GM19035 (cell line): ENCODE measurements around the gene SLC25A21.

Source experiments
- ATAC-seq: cut with Tn5 transposase; IDR thresholded peaks from one replicate; pipeline ENCODE4 v1.9.1; 2021; ENCODE audit not compliant: unreplicated experiment

Gene SLC25A21

GRCh38 chr14:37144729-37145363 is 27.6 kb downstream of the SLC25A21 start:
- no peak for ATAC-seq

GRCh38 chr14:37143475-37143874 is 28.9 kb downstream of the SLC25A21 start:
- ATAC-seq = no peak

- ATAC-seq = no peak
Observed at GRCh38 chr14:37142835-37143401, 29.5 kb downstream of the SLC25A21 start.

GRCh38 chr14:37140176-37140575 is 32.2 kb downstream of the SLC25A21 start:
- no peak for ATAC-seq

GRCh38 chr14:37139710-37140109 is 32.7 kb downstream of the SLC25A21 start:
- no peak for ATAC-seq

GRCh38 chr14:37138898-37139297 is 33.5 kb downstream of the SLC25A21 start:
- ATAC-seq = no peak

GRCh38 chr14:37133284-37133913 is 39.0 kb downstream of the SLC25A21 start:
- ATAC-seq = no peak

- ATAC-seq = no peak
Observed at GRCh38 chr14:37131205-37131604, 41.2 kb downstream of the SLC25A21 start.

- ATAC-seq = no peak
Observed at GRCh38 chr14:37129047-37129446, 43.4 kb downstream of the SLC25A21 start.

GRCh38 chr14:37124614-37125013 is 47.8 kb downstream of the SLC25A21 start:
- ATAC-seq = no peak

- ATAC-seq = no peak
Observed at GRCh38 chr14:37122919-37123639, 49.3 kb downstream of the SLC25A21 start.

- no peak for ATAC-seq
Observed at GRCh38 chr14:37122288-37122687, 50.1 kb downstream of the SLC25A21 start.

GRCh38 chr14:37118673-37119366 is 53.6 kb downstream of the SLC25A21 start:
- no peak for ATAC-seq

GRCh38 chr14:37116933-37117849 is 55.2 kb downstream of the SLC25A21 start:
- ATAC-seq = no peak

- ATAC-seq = no peak
Observed at GRCh38 chr14:37115406-37115805, 57.0 kb downstream of the SLC25A21 start.

- ATAC-seq = no peak
Observed at GRCh38 chr14:37114559-37114958, 57.8 kb downstream of the SLC25A21 start.

GRCh38 chr14:37114002-37114401 is 58.4 kb downstream of the SLC25A21 start:
- no peak for ATAC-seq

- no peak for ATAC-seq
Observed at GRCh38 chr14:37098132-37098531, 74.3 kb downstream of the SLC25A21 start.

- ATAC-seq = no peak
Observed at GRCh38 chr14:37094502-37094901, 77.9 kb downstream of the SLC25A21 start.

GRCh38 chr14:37093364-37093763 is 79.0 kb downstream of the SLC25A21 start:
- no peak for ATAC-seq
